Measurements from ENCODE around the gene IFT27.

The IFT27 gene, protein sequence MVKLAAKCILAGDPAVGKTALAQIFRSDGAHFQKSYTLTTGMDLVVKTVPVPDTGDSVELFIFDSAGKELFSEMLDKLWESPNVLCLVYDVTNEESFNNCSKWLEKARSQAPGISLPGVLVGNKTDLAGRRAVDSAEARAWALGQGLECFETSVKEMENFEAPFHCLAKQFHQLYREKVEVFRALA

DNA sequence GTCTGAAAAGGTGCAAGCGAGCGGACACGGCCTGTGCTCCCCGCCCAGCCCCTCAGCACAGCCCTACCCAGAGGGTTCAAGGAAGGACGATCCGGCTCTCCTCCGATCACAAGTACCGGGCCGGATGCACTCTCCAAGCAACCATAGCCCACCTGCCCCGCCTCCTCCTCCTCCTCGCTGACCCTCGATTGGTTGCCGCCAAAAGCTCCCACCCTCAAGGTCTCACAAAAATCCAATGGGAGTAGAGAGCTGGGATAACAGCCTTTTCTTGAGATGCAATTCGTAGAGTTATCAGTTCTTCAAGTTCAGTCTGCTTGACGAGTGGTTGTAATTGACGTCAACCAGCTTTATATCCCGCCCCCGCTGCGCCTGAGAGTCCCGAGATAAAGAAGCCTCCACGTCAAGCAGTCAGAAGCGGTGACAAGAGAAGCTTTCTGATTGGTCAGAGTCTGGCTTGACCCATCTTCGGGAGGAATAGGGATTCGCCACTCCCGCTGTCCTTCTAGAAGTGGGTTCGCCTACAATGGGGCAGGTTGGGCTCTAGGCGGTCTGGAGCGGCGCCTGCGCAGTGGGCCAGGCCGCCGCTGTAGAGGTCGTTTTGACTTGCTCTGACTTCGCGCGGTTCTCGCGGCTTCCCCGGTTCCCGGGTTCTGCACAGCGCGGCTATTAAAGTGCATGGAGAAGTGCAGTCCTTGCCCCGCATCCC, at the start of gene IFT27:
Gene IFT27 (minus strand): TSS at position 156 of the 706 bp plus-strand sequence. CDS start 412 bp downstream, outside the sequence.
- DNase-seq, result peak; percentile 100

DNA sequence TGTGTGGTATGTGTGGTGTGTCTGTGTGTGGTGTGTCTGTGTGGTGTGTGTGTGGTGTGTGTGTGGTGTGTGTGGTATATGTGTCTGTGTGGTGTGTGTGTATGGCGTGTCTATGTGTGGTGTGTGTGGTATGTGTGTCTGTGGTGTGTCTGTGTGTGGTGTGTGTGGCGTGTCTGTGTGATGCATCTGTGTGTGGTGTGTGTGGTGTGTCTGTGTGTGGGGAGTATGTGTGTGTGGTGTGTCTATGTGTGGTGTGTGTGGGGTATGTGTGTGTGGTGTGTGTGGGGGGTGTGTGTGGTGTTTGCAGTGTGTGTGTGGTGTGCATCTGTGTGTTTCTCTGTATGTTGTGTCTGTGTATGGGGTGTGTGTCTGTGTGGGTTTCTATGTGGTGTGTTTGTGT, 48.7 kb upstream of the IFT27 start:
- no peak for DNase-seq

DNA sequence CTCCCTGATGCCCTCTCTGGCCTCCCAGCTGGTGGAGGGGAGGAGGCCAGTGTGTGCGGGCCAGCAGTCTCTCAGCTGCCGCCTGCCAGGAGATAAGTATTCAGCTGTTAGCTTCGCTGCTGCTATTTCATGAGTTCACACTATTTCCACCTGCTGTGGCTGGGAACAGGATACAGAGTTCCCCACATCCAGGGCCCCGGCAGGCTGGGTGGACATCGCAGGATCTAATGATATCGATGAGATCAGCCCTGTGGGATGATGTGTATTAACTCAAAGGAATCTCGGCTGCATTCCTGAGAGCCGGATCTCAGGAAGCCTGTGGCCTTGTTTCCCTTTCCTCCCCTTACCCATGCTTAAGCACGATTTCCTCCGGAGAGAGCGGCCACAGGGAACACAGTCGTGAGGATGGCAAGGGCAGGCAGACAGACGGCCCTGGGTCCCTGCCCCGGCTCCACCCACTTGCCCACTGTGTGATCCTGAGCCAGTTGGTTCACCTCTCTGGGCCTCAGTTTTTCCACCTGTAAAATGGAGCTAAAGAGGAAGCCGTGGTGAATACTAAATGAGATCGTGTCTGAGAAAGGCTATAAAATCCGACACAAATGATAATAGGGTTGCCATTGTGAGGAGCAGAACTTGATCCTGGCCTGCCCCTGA, 47.4 kb upstream of the IFT27 start:
- no peak for DNase-seq

DNA sequence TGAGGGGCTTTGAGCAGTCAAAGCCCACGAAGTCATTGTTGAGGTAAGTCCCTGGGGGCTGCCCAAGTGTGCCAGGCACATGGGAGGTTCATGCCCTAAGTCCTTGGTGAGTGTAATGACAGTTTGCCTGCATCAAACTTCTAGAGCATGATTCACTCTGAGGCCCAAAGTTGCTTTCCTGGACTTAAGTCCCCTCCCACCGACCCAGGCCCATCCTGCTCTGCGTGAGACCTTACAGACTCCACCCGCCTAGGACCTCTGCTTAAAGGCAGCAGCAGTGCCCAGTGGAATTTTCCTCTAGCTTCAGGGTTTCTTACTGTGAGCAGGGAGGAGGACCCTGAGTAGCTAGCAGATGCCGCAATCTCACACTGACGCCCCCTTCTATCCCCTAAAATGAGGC, 46.7 kb upstream of the IFT27 start:
- no peak for DNase-seq

DNA sequence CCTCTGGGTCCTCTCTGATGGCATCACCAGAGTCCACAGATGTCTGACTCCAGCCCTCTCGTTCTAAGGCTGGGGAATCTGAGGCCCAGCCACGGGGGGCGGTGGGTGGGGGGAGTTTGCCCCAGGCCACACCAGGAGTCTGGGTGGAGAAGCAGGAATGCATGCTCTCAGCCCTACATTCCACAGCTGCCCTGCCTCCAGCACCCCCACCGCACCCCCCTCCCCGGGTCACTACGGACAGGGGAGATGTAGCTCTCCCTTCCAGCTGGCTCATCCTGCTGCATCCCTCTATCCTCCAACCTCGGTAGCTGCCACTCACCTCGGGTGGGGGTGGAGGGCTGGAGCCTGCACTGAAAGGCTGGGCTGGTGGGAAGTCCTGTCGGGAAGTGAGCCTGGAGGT, 43.2 kb upstream of the IFT27 start:
- DNase-seq, result no peak

DNA sequence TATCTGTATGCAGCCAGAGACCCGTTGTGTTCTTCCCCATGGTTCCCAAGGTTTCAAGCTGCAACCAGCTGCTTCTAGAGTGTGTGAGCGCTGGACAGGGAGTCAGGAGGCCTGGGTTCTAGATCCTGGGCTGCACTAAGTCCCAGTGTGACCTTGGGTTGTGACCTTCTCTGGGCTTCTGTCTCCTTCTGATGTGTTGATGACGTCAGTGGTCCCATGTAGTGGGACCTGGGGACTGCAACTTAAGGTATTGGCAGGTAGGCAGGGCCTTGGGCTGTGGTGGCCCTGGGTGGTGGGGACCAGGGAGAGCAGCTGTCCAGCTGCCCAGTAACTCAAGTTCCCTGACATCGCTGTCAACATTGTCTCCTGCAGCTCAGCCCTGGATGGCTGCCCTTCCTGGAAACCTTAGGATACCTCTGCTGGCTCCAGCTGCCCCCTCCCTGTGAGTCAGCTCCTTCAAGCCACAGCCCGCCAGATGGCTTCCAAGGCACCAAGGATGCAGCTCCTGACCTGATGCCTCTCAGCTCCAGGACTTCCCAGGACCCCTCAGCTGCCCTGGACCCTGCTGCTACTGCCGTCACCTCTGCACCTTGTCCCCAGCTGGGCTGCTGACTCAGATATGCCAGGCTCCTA, 42.2 kb upstream of the IFT27 start:
- DNase-seq, result no peak

DNA sequence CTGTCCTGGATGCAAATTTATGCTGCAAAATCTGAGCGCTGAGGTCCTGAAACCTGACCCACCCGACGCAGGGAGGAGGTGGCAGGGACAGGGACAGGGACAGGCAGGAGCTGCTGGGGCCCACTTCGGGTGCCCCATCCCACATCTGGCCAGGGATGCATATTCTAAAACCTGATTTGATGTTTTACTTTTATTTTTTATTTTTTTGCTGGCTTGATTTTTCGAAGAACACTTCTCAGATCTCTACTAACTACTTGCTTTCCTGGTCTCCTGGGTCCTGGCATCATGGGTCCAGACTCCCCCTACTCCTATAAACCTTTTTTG, 41.6 kb upstream of the IFT27 start:
- no peak for DNase-seq

DNA sequence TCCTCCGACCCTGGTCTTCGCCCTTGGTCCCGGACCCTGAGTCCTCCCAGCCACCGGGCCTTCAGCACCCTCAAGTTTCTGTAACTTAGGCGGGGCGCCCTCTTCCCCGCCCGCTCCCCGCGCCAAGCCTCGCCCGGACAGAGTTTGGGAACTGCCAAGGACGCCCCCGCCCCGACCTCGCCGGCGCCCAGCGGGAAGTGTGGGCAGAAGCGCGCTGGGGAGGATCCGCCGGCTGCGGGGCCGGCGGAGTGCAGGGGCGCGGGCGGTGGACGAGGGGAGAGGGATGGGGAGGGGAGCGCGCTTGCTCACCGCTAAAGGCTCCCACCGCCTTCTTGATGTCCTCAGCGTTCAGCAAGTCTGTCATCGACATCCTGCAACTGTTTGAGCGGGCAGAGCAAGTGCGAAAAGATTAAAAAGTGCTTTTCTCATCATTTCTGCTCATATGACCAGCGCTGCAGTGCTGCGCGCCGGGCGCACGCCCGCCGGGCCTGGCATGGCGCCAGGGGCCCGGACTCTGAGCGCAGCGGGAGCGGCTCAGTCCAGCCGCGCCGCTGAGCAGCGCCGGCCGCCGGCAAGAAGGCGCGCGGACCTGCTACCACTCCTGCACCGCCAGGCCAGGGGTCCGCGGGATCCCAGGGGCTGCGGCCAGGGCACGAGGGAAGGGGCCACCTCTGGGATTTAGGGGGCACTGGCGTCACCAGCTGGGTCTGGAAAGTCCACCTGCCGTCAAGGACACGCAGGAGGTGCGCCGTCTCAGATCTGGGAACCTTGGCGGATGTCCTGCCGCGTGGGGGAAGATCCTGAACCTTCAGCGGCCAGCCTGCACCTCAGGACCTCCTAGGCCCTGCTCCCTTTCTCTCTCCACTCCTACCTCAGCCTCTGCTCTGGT, 41.0 kb upstream of the IFT27 start, which contains the start of gene PVALB:
Gene PVALB (minus strand): TSS at position 400 of the 889 bp plus-strand sequence. CDS start 30 bp downstream, at position 370.
- DNase-seq, result peak; percentile 39

DNA sequence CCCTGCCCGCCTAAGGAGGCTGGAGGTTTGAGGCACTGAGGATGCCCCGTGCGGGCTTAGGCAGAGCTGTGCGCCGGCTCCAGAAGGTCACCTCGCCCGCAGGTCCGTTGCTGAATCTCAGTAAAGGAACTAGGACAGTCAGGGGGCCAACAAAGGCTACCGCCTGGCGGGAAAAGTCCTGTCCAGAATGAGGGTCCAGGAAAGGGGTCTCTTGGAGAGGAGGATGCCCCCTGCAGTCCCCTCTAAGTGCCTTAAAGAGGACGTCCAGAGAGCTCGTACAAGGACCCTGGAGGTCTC, 40.4 kb upstream of the IFT27 start:
- no peak for DNase-seq

DNA sequence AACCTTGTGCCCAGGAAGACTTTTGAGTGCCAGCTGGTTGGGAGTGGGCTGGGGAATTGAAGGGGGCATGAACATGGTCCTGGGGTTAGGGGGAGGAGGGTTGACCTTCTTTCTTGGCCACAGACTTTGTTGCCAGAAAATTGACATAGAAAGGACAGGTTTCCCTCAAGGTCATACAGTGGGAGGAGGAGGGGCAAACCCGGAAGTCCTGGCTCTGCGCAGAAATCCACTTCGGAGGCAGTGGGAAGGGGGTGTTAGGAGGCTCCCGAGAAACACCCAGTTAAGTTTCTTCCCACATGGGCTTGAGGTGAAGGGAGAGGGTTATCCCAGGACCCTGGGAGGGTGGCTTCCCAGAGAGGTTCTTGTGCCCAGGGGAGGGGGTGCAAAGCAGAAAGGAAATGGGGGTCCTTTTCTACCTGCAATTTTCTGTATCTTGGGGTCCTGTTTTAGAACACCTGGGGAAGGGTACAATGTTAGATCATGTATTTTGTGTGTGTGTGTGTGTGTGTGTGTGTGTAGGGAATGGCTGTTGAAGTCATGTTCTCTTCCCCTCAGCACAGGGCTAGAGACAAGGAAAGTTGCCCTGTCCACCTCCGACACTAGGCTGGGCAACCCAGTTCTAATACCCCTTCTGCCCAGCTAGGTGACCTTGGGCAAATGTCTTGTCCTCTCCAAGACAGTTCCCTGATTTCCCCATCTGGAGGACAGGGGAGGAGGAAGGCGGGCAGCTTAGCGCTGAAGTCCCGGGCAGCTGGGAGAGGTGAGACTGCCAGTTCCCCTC, 39.8 kb upstream of the IFT27 start:
- DNase-seq, result no peak

DNA sequence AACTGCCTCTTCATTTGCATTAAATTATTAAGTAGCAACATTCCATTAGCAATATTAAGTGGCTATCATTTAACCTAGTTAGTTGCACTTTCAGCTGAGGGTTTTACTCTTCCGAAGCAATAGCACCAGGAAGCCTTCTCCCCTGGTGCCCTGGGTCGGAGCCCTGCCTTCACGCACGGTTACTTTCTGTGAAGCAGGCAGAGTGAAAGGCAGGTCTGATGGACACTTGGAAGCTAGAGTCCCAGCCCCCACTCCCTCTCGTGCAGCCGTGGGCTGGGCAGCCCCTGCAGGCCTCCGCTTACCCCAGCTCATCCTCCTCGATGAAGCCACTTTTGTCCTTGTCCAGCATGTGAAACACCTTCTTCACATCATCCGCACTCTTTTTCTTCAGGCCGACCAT, 38.9 kb upstream of the IFT27 start:
- DNase-seq, result no peak

DNA sequence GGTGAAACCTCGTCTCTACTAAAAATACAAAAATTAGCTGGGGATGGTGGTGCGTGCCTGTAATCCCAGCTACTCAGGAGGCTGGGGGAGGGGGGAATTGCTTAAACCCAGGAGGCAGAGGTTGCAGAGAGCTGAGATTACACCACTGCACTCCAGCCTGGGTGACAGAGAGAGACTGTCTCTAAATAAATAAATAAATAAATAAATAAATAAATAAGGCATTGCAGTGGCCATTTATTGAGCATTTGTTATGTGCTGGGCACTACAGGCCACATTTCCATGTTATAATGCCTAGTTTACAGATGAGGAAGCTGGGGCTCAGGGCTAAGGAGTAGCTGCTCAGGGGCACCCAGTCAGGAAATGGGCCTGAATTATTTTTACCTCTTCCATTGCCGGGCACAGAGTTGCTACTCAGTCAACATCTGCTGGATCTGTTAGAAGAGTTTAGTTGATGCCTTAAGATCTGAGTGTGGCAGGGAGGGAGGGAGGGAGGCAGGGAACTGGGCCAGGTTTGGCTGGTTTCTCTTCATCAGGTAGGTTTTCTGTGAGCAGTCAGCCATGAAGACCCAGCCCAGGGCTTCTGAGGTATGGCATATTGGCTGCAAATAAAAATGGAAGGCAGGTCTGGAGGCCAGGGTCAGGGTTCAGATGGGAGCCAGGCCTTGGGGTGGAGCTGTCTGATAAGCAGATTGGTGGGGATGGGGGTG, 35.3 kb upstream of the IFT27 start:
- DNase-seq, result peak; percentile 43

DNA sequence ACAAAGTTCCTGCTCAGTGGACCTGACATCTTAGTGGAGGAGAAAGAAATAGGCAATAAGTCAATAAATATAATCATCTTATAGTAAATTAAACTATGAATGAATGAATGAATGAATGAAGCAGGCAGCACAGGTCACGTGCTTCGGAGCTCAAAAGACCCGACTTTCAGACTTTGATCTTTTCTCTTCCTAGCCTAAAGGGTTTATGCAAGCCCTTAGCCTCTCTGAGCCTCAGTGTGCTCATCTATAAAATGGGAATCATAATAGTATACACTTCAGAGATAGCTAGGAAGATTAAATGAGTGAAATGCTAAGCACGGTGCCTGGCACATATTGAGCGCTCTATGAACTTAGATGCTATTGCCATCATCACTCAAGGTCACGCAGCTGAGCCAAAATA, 33.4 kb upstream of the IFT27 start:
- no peak for DNase-seq

DNA sequence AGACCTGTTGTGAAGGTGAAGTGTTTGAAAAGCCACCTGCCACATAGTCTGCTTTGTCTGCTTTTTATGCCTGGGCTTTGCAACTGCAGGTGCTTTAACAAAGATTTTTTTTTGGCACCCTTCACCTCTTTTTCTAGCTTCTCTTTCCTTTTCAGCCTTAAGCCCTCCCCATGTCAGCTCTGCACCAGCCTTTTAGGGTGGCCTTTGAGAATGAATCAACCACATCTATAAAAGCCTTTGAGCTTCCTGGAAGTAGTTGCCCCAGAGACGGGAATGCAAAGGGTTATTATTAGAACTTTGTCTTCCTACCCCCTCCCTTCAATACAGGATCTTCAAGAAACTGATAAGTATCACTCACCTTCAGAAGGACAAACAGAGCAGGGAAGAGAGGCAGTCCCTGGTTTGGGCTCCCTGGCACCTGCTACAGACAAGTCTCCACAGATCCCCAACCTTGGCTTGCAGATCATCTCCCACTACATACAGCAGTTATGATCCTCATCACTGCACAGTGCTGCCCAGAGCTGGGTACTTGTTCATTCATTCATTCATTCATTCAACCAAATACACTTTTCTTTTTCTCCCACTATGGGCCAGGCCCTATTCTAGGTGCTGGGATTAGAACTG, 32.9 kb upstream of the IFT27 start:
- peak; percentile 95 for DNase-seq

DNA sequence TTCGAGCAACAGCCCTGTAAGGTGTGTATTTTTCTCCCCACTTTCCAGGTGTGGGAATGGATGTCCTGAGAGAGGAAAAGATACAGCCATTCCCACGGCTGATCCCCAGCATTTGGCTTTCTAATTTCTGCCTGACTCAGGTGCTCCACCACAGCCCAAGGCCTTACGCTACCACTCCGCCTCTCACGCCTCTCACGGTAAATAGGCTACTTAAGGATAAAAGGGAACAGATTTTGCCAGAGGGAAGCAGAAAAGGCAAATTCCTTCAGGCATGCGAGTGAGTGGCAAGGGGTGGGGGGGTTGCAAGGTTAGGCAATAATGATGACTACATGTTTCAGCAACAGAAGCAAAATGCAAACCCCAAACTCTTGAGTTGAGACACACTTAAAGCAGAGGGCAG, 31.7 kb upstream of the IFT27 start:
- DNase-seq, result no peak

DNA sequence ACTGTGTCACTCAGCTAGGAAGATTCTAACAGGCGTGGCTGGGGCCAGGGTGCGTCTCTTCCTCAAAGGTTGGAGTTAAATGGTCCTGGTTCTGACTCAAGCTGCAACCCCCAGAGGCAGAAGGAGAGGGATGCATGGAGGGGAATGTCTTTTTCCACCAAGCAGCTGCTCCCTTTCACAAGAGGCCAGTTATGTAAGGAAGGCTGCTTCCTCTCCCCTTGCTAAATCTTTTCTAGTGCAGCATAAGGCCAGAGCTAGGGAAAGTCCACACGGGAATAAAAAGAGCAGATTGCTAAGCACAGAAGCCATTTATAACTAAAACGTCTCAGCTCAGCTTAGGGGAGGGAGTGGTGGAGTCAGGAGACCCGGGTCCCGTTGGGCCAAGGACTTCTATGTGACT, 30.9 kb upstream of the IFT27 start:
- no peak for DNase-seq

DNA sequence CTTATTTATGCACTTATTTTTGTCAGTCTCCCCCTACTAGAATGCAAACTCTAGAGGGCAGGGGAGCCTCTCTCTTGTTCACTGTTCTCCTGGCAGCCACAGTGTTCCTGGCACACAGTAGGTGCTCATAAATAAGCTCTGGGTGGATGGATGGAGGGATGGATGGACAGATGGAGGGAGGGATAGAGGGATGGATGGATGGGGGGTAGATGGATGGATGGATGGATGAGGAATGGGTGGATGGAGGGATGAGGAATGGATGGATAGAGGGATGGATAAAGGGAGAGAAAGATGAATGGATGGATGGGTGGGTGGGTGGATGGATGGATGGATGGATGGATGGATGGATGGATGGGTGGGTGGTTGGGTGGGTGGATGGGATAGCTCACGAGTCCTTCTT, 27.4 kb upstream of the IFT27 start:
- DNase-seq, result no peak

DNA sequence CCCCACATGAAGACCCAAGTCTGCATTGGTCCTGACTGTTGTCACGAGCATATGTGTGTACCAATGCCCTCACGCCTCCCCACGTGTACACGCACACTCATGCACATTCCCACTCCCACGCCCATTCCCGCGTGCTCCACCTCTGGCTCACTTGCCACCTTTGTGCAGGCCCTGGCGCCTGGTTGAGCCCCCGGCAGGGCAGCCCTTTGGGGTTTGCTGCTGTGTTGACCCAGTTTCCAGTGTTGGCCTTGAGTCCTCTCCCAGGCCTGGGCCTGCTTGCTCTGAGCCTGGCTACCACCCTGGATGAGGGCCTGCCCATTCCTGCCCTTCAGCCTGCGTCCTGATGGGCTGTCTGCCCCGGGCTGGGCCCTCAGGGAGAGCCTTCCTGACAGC, 22.8 kb upstream of the IFT27 start:
- DNase-seq, result no peak

DNA sequence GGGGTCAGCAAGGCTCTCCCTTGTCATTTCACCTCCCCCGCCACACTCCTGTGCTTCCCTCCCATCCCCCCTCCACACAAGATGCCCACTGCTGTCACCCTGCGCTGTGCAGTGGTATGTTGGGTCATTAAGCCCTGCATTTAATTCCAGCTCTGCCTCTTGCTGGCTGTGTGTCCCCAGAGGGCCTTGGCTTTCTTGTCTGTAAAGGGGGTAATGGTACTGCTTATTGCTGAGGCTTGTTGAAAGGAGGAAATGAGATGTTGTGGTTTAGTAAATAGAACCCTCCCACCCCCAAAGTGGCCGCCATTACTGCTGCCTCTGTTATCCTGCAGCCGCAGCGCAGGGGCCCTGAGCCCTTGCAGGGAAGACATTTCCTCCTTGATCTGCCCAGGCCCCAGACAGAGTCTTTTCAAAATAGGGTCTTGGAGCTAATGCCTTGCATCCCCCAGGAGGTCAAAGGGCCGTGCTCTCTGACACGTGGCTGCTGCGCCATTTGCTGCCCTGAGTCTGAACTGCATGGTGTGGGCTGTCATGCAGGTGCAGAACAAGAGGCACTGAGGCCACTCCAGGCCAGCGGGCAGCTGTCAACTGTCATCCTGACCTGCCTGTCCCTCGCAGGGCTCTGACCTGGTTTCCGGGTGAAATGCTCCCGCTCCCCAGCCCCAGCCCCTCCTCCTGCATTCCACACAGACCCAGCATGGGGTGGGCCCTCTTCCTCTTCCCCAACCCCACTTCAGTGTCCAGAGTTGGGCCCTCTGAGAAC, 22.2 kb upstream of the IFT27 start:
- DNase-seq, result no peak

DNA sequence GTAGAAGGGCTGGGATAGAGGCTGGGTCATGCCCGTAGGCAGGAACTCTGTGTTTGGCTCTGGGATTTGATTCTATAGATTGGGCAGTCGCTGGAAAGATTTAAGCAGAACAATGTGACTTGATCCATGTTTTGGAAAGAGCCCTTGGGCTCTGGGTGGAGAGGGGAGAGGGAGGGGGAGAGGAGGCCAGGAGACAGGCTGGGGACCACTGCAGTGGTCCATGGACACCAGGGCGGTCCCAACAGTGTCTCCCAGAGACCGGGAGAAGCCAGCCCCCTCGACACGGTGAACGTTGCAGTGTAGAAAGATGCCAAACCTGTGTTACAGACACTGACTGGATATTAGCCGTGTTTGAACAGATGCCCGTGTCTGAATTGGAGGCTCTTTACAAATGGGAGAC, 21.5 kb upstream of the IFT27 start:
- DNase-seq, result no peak
